SK-N-DZ (cell line): Measurements from ENCODE around the gene ALPG.
"Not testable (repeated sequence)": the region's sequence is repeated elsewhere in the genome, so short reads cannot be mapped to it uniquely, and the experiment has no call there.

Experiments used
- DNase-seq: peaks from one replicate; pipeline ENCODE4 v3.0.0-alpha.2; 2015; ENCODE audit warnings: low spot score

The ALPG gene

GRCh38 chr2:232419245-232420072 lies 12.8 kb downstream of the ALPG start:
- DNase-seq: no peak

GRCh38 chr2:232420073-232420454 lies 13.4 kb downstream of the ALPG start:
- DNase-seq: no peak

- no peak for DNase-seq
Observed at GRCh38 chr2:232420463-232421188, 14.0 kb downstream of the ALPG start.

- DNase-seq: no peak
Observed at GRCh38 chr2:232421189-232421785, 14.6 kb downstream of the ALPG start.

- no peak for DNase-seq
Observed at GRCh38 chr2:232422051-232422450, 15.4 kb downstream of the ALPG start.

GRCh38 chr2:232422996-232423395 lies 16.4 kb downstream of the ALPG start:
- DNase-seq: not testable (repeated sequence)

- DNase-seq: not testable (repeated sequence)
Observed at GRCh38 chr2:232423407-232423806, 16.8 kb downstream of the ALPG start.

- no peak for DNase-seq
Observed at GRCh38 chr2:232431705-232432590, 25.3 kb downstream of the ALPG start.

GRCh38 chr2:232432598-232433184 lies 26.0 kb downstream of the ALPG start:
- DNase-seq: peak; percentile 18

- DNase-seq: not testable (repeated sequence)
Observed at GRCh38 chr2:232433622-232434021, 27.0 kb downstream of the ALPG start.

GRCh38 chr2:232434091-232434490 lies 27.4 kb downstream of the ALPG start:
- no peak for DNase-seq

- no peak for DNase-seq
Observed at GRCh38 chr2:232434563-232435374, 28.1 kb downstream of the ALPG start.

GRCh38 chr2:232435375-232435648 lies 28.7 kb downstream of the ALPG start:
- DNase-seq: no peak

- DNase-seq: no peak
Observed at GRCh38 chr2:232435805-232436204, 29.2 kb downstream of the ALPG start.

- DNase-seq: no peak
Observed at GRCh38 chr2:232436381-232437194, 29.9 kb downstream of the ALPG start.

- no peak for DNase-seq
Observed at GRCh38 chr2:232437195-232437571, 30.5 kb downstream of the ALPG start.

- no peak for DNase-seq
Observed at GRCh38 chr2:232438091-232438490, 31.4 kb downstream of the ALPG start.

- DNase-seq: peak; percentile 25
Observed at GRCh38 chr2:232438951-232439757, 32.5 kb downstream of the ALPG start.

- no peak for DNase-seq
Observed at GRCh38 chr2:232439758-232440135, 33.1 kb downstream of the ALPG start.
